Choroid plexus epithelial cell (primary cell): Measurements from ENCODE around the gene CTPS1.
A peak's percentile ranks its signal among the peaks of the same experiment; 100 is the strongest.

ENCODE experiments used
- DNase-seq: peaks from one replicate; pipeline ENCODE4 v3.0.0-alpha.2; 2010; ENCODE audit warnings: low read depth
- H3K4me3 ChIP-seq: 2 replicates; pipeline ENCODE4 v1.5.1; 2011; ENCODE audit warnings: low read depth, mild to moderate bottlenecking, control low read depth, low read length, moderate library complexity
- CTCF ChIP-seq: conservative IDR thresholded peaks from 2 replicates; pipeline ENCODE4 v1.5.1; 2011; ENCODE audit warnings: low read depth, mild to moderate bottlenecking, control low read depth, inconsistent platforms, low read length, moderate library complexity

The CTPS1 gene

GRCh38 chr1:40979241-40980067 lies at the start of gene CTPS1:
Gene CTPS1, plus strand, starts transcription at chr1:40979696. Its CDS starts 3,595 bp downstream, at chr1:40983291.
- DNase-seq: peak; percentile 94
- peak within 1 kb of the TSS; percentile 85 for H3K4me3 ChIP-seq
- peak; percentile 19 for TF ChIP-seq CTCF

GRCh38 chr1:40930174-40930964 lies 49.1 kb upstream of the CTPS1 start:
- H3K4me3 ChIP-seq: no peak overlapping the region
- no peak for TF ChIP-seq CTCF
- DNase-seq: no peak

GRCh38 chr1:40931601-40932000 lies 47.9 kb upstream of the CTPS1 start:
- no peak for TF ChIP-seq CTCF
- H3K4me3 ChIP-seq: no peak overlapping the region
- no peak for DNase-seq

- no peak for DNase-seq
- TF ChIP-seq CTCF: no peak
- no peak overlapping the region for H3K4me3 ChIP-seq
Observed at GRCh38 chr1:40932006-40932405, 47.5 kb upstream of the CTPS1 start.

GRCh38 chr1:40936931-40937339 lies 42.6 kb upstream of the CTPS1 start:
- peak; percentile 96 for DNase-seq

GRCh38 chr1:40938393-40938792 lies 41.1 kb upstream of the CTPS1 start:
- TF ChIP-seq CTCF: no peak
- no peak overlapping the region for H3K4me3 ChIP-seq
- no peak for DNase-seq

More at GRCh38 chr1:40936931-40937339, 42.6 kb upstream of the CTPS1 start:
- no peak for TF ChIP-seq CTCF
- no peak overlapping the region for H3K4me3 ChIP-seq
